Measurements from ENCODE around the gene ALCAM.

- no peak for TF ChIP-seq CTCF (IDR thresholded peaks at IDR 0.05; ENCODE audit: insufficient read depth, low read length)
- no peak for TF ChIP-seq GABPA (IDR thresholded peaks at IDR 0.05; ENCODE audit: low read depth)
- no peak; the same call in 1 of the 2 replicates for TF ChIP-seq POLR2AphosphoS5 (IDR thresholded peaks at IDR 0.05; ENCODE audit: low read depth)
- no peak for TF ChIP-seq REST (IDR thresholded peaks at IDR 0.05; ENCODE audit: insufficient replicate concordance, low read depth)
- no peak for TF ChIP-seq SPI1 (IDR thresholded peaks at IDR 0.05; ENCODE audit: borderline replicate concordance, low read depth)
Measured at GRCh38 chr3:105367063-105367405, 325 bp downstream of the ALCAM start.
